ENCODE results near the gene MACIR. TPM values are rescaled to one million over a fixed set of nuclear protein-coding genes. Genes with fewer than 3 reads are reported as not detected.

The MACIR gene, protein sequence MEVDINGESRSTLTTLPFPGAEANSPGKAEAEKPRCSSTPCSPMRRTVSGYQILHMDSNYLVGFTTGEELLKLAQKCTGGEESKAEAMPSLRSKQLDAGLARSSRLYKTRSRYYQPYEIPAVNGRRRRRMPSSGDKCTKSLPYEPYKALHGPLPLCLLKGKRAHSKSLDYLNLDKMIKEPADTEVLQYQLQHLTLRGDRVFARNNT
- polyA plus RNA-seq (2011; rRNA removed) (35.3 and 38.8 TPM in 2 replicates), polyA plus RNA-seq (2017; fragmentation: RNase III; extraction: RNeasy Plus Mini Kit Qiagen cat#74134 plus additional on column Dnase treatment) (17.7 to 21.5 TPM (median 20.1 TPM) in 3 replicates), polyA minus RNA-seq (2011; rRNA and poly(A)+ RNA removed) (24.8 and 27.3 TPM in 2 replicates)
- 16.1 and 17.5 TPM in 2 replicates for polyA plus RNA-seq (2012; cell fraction: cytosol; rRNA removed)
- 13.0 and 18.4 TPM in 2 replicates for polyA plus RNA-seq (2012; cell fraction: nucleus; rRNA removed)

DNA sequence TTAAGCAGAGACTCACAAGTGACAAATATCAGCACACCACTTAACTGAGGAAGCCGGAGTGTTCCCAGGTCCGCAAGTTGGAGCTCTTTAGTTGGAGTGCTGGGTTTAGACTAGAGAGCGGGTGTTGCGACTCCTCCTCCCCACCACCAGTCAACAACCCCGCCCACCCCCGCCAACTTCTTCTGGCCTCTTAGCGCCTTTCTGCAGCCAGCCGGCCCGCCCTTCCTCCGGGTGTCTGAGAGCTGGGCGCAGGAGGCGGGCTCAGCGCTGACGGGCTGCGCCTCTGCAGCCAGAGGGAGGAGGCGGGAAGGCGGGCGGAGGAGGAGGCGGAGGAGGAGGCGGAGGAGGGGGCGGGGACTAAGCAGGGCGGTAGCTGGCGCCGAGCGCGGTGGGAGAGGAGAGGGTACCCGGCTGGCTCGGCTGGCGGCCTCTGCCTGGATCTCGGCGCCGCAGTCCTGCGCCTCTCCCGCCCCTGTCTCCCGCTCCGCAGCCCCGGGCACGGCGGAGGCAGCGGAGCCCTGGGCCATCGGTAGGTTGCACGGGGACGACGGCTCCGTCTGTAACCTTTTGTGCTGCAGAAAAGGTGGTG is at the start of gene MACIR:
Gene MACIR, plus strand, starts transcription at position 396 of the 589 bp plus-strand sequence. CDS start 17,157 bp downstream, outside the sequence.
- TF ChIP-seq, protein P1, sequence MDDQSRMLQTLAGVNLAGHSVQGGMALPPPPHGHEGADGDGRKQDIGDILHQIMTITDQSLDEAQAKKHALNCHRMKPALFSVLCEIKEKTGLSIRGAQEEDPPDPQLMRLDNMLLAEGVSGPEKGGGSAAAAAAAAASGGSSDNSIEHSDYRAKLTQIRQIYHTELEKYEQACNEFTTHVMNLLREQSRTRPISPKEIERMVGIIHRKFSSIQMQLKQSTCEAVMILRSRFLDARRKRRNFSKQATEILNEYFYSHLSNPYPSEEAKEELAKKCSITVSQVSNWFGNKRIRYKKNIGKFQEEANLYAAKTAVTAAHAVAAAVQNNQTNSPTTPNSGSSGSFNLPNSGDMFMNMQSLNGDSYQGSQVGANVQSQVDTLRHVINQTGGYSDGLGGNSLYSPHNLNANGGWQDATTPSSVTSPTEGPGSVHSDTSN (IDR thresholded peaks at IDR 0.05): no peak
- TF ChIP-seq POLR2A (IDR thresholded peaks at IDR 0.05; ENCODE audit: low read length) (peak; percentile 91), MAZ (IDR thresholded peaks at IDR 0.05; ENCODE audit: borderline replicate concordance, low read depth, low read length) (peak; percentile 32; the same call in 1 of the 2 replicates), RAD21 (conservative IDR thresholded peaks at IDR 0.05 in 1 of 2, IDR thresholded peaks at IDR 0.05 in 1 of 2) (0 out of 5 replicates have a peak, but pooled peaks of 1 of the 2 experiments have one; percentile 11), KDM5A (IDR thresholded peaks at IDR 0.05) (no peak), ZNF302 (CRISPR knock-in tag; IDR thresholded peaks at IDR 0.05) (no peak), JUN (IDR thresholded peaks at IDR 0.05) (peak in 1 of 2 experiments; percentile 85; a peak in 2 of 5 replicates), MAFK (IDR thresholded peaks at IDR 0.05; ENCODE audit: partially characterized antibody) (no peak), EHF (CRISPR knock-in tag; IDR thresholded peaks at IDR 0.05) (no peak)
- TF ChIP-seq, protein P2, sequence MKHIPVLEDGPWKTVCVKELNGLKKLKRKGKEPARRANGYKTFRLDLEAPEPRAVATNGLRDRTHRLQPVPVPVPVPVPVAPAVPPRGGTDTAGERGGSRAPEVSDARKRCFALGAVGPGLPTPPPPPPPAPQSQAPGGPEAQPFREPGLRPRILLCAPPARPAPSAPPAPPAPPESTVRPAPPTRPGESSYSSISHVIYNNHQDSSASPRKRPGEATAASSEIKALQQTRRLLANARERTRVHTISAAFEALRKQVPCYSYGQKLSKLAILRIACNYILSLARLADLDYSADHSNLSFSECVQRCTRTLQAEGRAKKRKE (CRISPR knock-in tag; IDR thresholded peaks at IDR 0.05; ENCODE audit: low read depth): no peak
- TF ChIP-seq, protein P3, sequence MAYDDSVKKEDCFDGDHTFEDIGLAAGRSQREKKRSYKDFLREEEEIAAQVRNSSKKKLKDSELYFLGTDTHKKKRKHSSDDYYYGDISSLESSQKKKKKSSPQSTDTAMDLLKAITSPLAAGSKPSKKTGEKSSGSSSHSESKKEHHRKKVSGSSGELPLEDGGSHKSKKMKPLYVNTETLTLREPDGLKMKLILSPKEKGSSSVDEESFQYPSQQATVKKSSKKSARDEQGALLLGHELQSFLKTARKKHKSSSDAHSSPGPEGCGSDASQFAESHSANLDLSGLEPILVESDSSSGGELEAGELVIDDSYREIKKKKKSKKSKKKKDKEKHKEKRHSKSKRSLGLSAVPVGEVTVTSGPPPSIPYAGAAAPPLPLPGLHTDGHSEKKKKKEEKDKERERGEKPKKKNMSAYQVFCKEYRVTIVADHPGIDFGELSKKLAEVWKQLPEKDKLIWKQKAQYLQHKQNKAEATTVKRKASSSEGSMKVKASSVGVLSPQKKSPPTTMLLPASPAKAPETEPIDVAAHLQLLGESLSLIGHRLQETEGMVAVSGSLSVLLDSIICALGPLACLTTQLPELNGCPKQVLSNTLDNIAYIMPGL (CRISPR knock-in tag; IDR thresholded peaks at IDR 0.05; ENCODE audit: borderline replicate concordance): no peak
- TF ChIP-seq, protein P4, sequence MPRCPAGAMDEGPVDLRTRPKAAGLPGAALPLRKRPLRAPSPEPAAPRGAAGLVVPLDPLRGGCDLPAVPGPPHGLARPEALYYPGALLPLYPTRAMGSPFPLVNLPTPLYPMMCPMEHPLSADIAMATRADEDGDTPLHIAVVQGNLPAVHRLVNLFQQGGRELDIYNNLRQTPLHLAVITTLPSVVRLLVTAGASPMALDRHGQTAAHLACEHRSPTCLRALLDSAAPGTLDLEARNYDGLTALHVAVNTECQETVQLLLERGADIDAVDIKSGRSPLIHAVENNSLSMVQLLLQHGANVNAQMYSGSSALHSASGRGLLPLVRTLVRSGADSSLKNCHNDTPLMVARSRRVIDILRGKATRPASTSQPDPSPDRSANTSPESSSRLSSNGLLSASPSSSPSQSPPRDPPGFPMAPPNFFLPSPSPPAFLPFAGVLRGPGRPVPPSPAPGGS (IDR thresholded peaks at IDR 0.05): peak; percentile 88
- Histone ChIP-seq H3K9me3 (no peaks in the 10 kb centered on the region), H3K4me3 (peak within 1 kb of the TSS; percentile 90), H3K4me2 (peak within 1 kb of the TSS; percentile 77), H3K27ac (peak within 1 kb of the TSS; percentile 93 to 95), H3K4me1 (peaks cover 34% of the 10 kb centered on the region)
- CTCF ChIA-PET: interaction anchor here (1.1 to 2.9 kb wide), 4 partner anchors 15 to 217 kb away, joined by 3 to 19 read pairs (median 5); no protein-coding TSS in a partner anchor
- ATAC-seq (peak; percentile 85 to 94), FAIRE-seq (peak; percentile 39), DNase-seq (ENCODE audit: low read depth in 1 of 2, low spot score in 1 of 2) (peak; percentile 86 to 98)
- 0% methylated on average over 24 of the region's 45 CpGs for WGBS (ENCODE audit: missing lambda C conversion rate)
- POLR2A ChIA-PET: interaction anchor here (0.7 to 3.3 kb wide), 15 partner anchors 8 to 261 kb away, joined by 3 to 32 read pairs (median 4); partner anchors contain the start of genes GIN1 and PPIP5K2

DNA sequence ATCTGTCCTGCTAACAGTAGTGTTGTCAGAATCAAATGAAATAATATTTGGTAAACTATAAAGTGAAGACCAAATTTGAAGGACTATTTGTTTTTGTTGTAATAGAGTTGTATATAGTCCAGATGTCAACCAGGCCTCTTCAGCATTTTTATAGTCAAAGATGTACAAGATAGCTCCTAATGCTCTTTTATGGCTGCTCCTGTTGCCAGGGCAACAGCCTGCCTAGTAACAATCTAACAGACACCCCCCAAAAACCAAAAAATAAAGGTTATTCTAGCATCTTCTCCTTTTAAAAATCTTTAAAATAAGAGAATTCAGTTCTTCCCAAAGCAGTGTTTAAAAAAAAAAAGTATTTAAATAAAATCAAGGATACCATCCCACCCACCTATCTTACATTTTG is 49.5 kb upstream of the MACIR start:
- POLR2A ChIA-PET: no interaction called here
- ATAC-seq (no peak), FAIRE-seq (no peak), DNase-seq (ENCODE audit: low read depth in 1 of 2, low spot score in 1 of 2) (no peak)
- no peak overlapping the region for H3K27ac ChIP-seq
- no peaks in the 10 kb centered on the region for H3K4me1 ChIP-seq
- CTCF ChIA-PET: interaction anchor here (1.3 to 1.5 kb wide), 2 partner anchors 8 to 16 kb away, joined by 3 to 4 read pairs; no protein-coding TSS in a partner anchor
- no peak overlapping the region for H3K4me3 ChIP-seq
- H3K4me2 ChIP-seq: no peak overlapping the region
- TF ChIP-seq RAD21 (conservative IDR thresholded peaks at IDR 0.05 in 1 of 2, IDR thresholded peaks at IDR 0.05 in 1 of 2) (no peak), EHMT2 (IDR thresholded peaks at IDR 0.05; ENCODE audit: low read depth) (no peak), RARB (CRISPR knock-in tag; IDR thresholded peaks at IDR 0.05) (no peak), HDAC2 (IDR thresholded peaks at IDR 0.05) (no peak), HOXB5 (CRISPR knock-in tag; IDR thresholded peaks at IDR 0.05) (no peak), NR3C1 (IDR thresholded peaks at IDR 0.05) (no peak), TFCP2L1 (CRISPR knock-in tag; IDR thresholded peaks at IDR 0.05) (no peak), FOXS1 (CRISPR knock-in tag; IDR thresholded peaks at IDR 0.05) (no peak), CBX8 (IDR thresholded peaks at IDR 0.05) (no peak), EHF (CRISPR knock-in tag; IDR thresholded peaks at IDR 0.05) (no peak), HOXA7 (CRISPR knock-in tag; IDR thresholded peaks at IDR 0.05) (no peak), GATA3 (IDR thresholded peaks at IDR 0.05; ENCODE audit: borderline replicate concordance) (no peak), TP53 (CRISPR knock-in tag; IDR thresholded peaks at IDR 0.05) (no peak), CHD2 (IDR thresholded peaks at IDR 0.05; ENCODE audit: low read length, partially characterized antibody) (no peak), MAFK (IDR thresholded peaks at IDR 0.05; ENCODE audit: partially characterized antibody) (no peak), SREBF2 (IDR thresholded peaks at IDR 0.05) (no peak), KDM5A (IDR thresholded peaks at IDR 0.05) (no peak)
- TF ChIP-seq, protein P1 (IDR thresholded peaks at IDR 0.05): no peak
- TF ChIP-seq, protein P4 (IDR thresholded peaks at IDR 0.05): no peak
- TF ChIP-seq, protein P5, sequence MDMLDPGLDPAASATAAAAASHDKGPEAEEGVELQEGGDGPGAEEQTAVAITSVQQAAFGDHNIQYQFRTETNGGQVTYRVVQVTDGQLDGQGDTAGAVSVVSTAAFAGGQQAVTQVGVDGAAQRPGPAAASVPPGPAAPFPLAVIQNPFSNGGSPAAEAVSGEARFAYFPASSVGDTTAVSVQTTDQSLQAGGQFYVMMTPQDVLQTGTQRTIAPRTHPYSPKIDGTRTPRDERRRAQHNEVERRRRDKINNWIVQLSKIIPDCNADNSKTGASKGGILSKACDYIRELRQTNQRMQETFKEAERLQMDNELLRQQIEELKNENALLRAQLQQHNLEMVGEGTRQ (IDR thresholded peaks at IDR 0.05): no peak
- H3K9me3 ChIP-seq: no peaks in the 10 kb centered on the region
